Muscle of leg (tissue), 11 donors: ENCODE measurements around the gene GALNT15. TPM values are rescaled to one million over a fixed set of nuclear protein-coding genes. Genes with fewer than 3 reads are reported as not detected.
A peak's percentile ranks its signal among the peaks of the same experiment; 100 is the strongest.

Experiments
- DNase-seq: peaks from one replicate; pipeline ENCODE4 v3.0.0; 2013
- H3K27ac ChIP-seq: one replicate; pipeline ENCODE4 v1.5.1; 2013; ENCODE audit warnings: mild to moderate bottlenecking, low read length, control low read depth
- H3K27me3 ChIP-seq: one replicate; pipeline ENCODE4 v1.6.1; 2013; ENCODE audit warnings: low read length; ENCODE audit not compliant: control insufficient read depth, insufficient read depth
- H3K36me3 ChIP-seq: one replicate; pipeline ENCODE4 v1.6.1; 2013; ENCODE audit warnings: low read length; ENCODE audit not compliant: control insufficient read depth, insufficient read depth
- H3K4me1 ChIP-seq: one replicate; pipeline ENCODE4 v1.6.1; 2013; ENCODE audit warnings: low read length; ENCODE audit not compliant: control insufficient read depth, insufficient read depth
- H3K4me3 ChIP-seq: one replicate; pipeline ENCODE4 v1.5.1; 2013; ENCODE audit warnings: low read length, control low read depth
- H3K9me3 ChIP-seq: replicated peaks from 2 replicates; pipeline ENCODE4 v1.6.1; 2013; ENCODE audit warnings: low read depth, low read length; ENCODE audit not compliant: control insufficient read depth
- WGBS: methylation state at CpG from one replicate; pipeline ENCODE4 v1.1.5; 2013; ENCODE audit warnings: missing lambda C conversion rate; ENCODE audit not compliant: insufficient coverage; 5-methylcytosine and 5-hydroxymethylcytosine counted together
- polyA plus RNA-seq, 8 donors: library from polyadenylated mRNA; unstranded; fragments of 120-200 nt; gene quantifications; one replicate each; pipeline versions ENCODE4 v1.2.1 to v1.2.3, GENCODE V29; 2013; ENCODE audit warnings: inconsistent platforms in 1 of 8, low replicate concordance in 1 of 8; ENCODE audit not compliant: insufficient read length in 8 of 8, insufficient read depth in 1 of 8
- total RNA-seq: library from RNA; stranded (reverse); fragments of 120-200 nt; gene quantifications from one replicate; pipeline ENCODE4 v1.2.4, GENCODE V29; 2013

Gene GALNT15
- total and polyA plus RNA-seq, 9 donors = 0.48 to 2.0 (median 1.0) TPM

DNA sequence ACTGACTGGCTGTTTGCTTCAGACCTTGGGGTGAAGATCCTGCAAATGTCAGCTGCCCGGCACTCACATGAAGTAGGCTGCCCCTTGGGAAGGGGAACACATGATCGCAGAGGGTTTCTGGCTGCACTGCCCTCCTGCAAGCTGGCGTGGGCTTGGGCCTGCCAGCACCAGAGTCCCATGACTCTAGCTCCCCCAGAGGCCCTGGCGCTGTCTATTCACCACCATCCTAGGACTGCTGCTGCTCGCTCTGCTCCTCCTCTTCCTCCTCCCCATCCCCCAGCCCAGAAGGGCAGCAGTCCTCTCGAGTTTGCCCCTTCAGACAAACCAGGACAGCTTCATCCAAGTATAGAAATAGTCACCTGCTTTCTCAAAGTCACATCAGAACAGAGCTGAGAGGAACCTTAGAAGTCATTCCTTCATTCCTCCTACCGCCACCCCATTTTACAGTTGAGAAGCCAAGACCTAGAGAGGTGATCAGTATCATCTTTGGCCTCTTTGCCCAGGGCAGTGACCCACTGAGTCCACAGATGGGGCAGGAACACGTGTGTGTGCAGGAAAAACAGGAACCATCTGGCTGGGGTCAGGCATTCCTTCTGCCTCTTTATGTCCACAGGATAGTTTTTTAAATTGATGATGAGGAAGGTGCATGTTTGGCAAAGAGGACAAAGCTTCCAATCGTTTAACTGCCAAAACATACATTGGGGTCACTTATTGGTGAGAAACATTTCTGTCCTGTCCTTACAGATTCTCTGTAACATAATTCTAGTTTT is 77.0 kb downstream of the GALNT15 start:
- Histone ChIP-seq H3K4me3 (no peak overlapping the region), H3K27me3 (no peaks in the 10 kb centered on the region), H3K27ac (no peak overlapping the region), H3K9me3 (no peaks in the 10 kb centered on the region), H3K4me1 (peaks cover 6% of the 10 kb centered on the region), H3K36me3 (no peaks in the 10 kb centered on the region)
- no peak for DNase-seq
- 67% methylated on average over 7 of the region's 9 CpGs for WGBS

DNA sequence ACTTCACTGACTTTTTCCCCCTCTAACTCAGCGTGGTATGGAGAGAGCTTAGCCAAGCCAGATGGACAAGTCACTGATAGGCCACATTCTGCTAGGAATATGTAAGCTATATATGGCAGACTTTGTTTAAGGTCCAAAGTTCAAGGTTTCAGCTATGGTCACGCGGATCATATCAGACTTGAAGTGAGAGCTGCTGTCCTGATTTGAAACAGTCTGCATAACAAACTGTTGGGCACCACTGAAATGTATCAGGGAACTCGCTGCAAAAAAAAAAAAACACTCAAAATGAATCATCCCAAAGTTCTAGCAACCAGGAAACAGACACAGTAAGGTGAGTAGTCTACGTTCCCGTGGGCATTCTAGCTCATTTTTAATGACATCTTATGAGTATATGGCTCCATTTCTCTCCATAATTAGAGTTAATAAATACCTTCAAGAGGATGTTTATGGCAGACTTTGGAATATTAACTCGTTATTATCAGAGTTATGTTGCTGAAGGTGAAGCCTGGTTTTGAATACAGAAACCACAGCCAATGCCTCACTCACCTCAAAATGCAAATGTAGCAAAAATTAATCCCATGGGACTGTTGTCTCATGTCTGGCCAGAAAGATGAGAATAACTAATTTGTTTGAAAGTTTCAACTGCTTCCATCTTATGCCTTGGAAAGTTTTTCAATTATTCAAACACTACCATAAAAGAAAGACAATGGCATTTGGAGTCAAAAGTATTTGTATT is 77.9 kb downstream of the GALNT15 start:
- no peaks in the 10 kb centered on the region for H3K36me3 ChIP-seq
- no peak overlapping the region for H3K4me3 ChIP-seq
- H3K27ac ChIP-seq = no peak overlapping the region
- H3K4me1 ChIP-seq = peaks cover 3% of the 10 kb centered on the region
- DNase-seq = no peak
- WGBS = no CpG with 5 or more reads among the region's 7 CpGs
- H3K9me3 ChIP-seq = no peaks in the 10 kb centered on the region
- H3K27me3 ChIP-seq = no peaks in the 10 kb centered on the region

DNA sequence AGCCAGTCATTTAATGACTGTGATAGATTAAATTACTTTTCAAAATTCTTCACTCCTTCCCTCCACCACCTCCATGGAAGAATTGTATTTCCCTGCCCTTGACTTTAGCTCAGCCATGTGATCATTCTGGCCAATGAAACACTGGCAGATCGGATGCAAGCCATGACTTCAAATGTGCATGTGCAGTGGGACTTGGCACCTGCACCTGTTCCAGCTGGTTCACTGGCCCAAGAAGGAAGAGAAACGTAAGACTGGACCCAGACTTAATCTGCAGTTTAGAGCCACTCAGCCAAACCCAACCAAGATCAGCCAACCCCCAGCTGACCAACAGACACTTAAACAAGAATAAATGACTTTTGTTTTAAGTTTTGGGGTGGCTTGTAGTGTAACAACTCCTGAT is 78.5 kb downstream of the GALNT15 start:
- DNase-seq = no peak
- H3K4me1 ChIP-seq = no peaks in the 10 kb centered on the region
- no peaks in the 10 kb centered on the region for H3K36me3 ChIP-seq
- no peak overlapping the region for H3K27ac ChIP-seq
- H3K9me3 ChIP-seq = no peaks in the 10 kb centered on the region
- H3K4me3 ChIP-seq = no peak overlapping the region
- no peaks in the 10 kb centered on the region for H3K27me3 ChIP-seq
- WGBS = 60% methylated on average over 1 of the region's 2 CpGs

DNA sequence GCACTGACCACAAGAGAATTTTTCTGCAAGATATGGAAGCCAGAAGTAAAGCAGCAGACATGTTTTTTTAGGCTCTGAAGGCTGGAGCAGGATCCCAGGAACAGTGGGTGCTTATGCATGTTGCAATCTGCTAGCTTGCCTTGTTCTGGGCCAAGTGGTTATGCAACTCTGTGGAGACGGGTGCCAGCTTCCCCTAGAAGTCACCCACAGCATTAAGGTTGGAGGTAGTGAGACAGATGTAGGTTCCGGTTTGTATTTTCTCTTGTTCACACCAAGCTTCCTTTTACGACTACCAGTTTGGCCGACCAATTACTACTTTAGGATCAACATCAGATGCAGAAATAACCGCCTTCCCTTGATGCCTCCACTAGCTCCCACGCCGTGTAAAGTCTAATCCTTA is 79.1 kb downstream of the GALNT15 start:
- Histone ChIP-seq H3K27ac (no peak overlapping the region), H3K4me1 (peaks cover 2% of the 10 kb centered on the region), H3K4me3 (no peak overlapping the region), H3K27me3 (no peaks in the 10 kb centered on the region), H3K9me3 (no peaks in the 10 kb centered on the region), H3K36me3 (no peaks in the 10 kb centered on the region)
- DNase-seq = peak; percentile 32
- WGBS = 71% methylated on average over 3 of the region's 7 CpGs

DNA sequence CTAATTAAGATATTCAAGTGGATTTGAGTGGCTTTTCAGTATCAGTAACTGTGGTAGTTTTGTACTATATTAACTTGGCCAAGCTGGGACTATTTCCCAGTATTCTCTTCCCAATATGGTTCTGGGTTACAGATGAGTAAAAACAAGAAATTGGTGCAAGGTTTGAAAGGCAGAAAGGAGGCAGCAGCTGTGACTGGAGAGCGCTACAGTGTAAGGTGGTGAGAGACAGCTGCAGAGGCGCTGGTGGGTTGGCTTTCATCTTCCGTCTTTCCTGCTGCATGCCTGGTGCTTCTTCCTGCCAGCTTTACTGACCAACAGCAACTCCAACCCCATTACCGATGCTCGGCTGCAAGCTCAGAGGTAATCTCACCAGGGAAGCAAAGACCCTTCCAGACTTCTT is 80.4 kb downstream of the GALNT15 start:
- Histone ChIP-seq H3K36me3 (peaks cover 7% of the 10 kb centered on the region), H3K4me3 (no peak overlapping the region), H3K27me3 (no peaks in the 10 kb centered on the region), H3K4me1 (peaks cover 2% of the 10 kb centered on the region), H3K9me3 (no peaks in the 10 kb centered on the region), H3K27ac (no peak overlapping the region)
- DNase-seq = no peak
- 71% methylated on average over 5 of the region's 5 CpGs for WGBS

- WGBS = no CpG with 5 or more reads among the region's 3 CpGs
- Histone ChIP-seq H3K27ac (no peak overlapping the region), H3K4me1 (peaks cover 2% of the 10 kb centered on the region), H3K4me3 (no peak overlapping the region), H3K9me3 (no peaks in the 10 kb centered on the region), H3K27me3 (no peaks in the 10 kb centered on the region), H3K36me3 (peaks cover 7% of the 10 kb centered on the region)
- DNase-seq = no peak
Measured at GRCh38 chr3:16255326-16255725, 80.8 kb downstream of the GALNT15 start.

- 74% methylated on average over 4 of the region's 5 CpGs for WGBS
- no peaks in the 10 kb centered on the region for H3K27me3 ChIP-seq
- H3K9me3 ChIP-seq = no peaks in the 10 kb centered on the region
- no peak overlapping the region for H3K27ac ChIP-seq
- no peak overlapping the region for H3K4me3 ChIP-seq
- no peak for DNase-seq
- H3K4me1 ChIP-seq = peaks cover 2% of the 10 kb centered on the region
- H3K36me3 ChIP-seq = peaks cover 7% of the 10 kb centered on the region
Measured at GRCh38 chr3:16255726-16256125, 81.2 kb downstream of the GALNT15 start.

GRCh38 chr3:16257309-16257708 is 82.8 kb downstream of the GALNT15 start:
- Histone ChIP-seq H3K27me3 (no peaks in the 10 kb centered on the region), H3K4me3 (no peak overlapping the region), H3K36me3 (peaks cover 10% of the 10 kb centered on the region), H3K9me3 (no peaks in the 10 kb centered on the region), H3K27ac (no peak overlapping the region), H3K4me1 (peaks cover 2% of the 10 kb centered on the region)
- 89% methylated on average over 1 of the region's 2 CpGs for WGBS
- no peak for DNase-seq

GRCh38 chr3:16258177-16258576 is 83.7 kb downstream of the GALNT15 start:
- Histone ChIP-seq H3K9me3 (no peaks in the 10 kb centered on the region), H3K27me3 (no peaks in the 10 kb centered on the region), H3K27ac (no peak overlapping the region), H3K4me3 (no peak overlapping the region), H3K4me1 (peaks cover 2% of the 10 kb centered on the region), H3K36me3 (peaks cover 13% of the 10 kb centered on the region)
- DNase-seq = no peak
- 75% methylated on average over 2 of the region's 5 CpGs for WGBS

DNA sequence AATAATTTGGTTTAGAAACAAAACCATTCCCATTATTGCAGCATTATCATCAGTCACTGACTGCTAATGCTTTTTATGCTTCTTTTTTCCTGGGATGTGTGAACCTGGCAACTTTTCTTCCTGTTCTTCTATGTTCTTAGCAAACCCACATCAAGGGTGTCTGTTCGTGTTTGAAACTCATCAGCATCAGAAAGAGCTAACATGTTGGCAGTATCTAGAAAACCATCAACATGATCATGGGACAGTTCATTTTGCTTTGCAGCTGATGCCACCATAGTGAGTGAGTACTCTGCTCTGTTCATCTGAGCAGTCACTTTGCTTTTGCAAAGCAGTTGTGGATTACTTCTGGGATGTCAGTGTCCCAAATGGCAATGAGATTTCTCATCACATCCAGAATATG is 84.4 kb downstream of the GALNT15 start:
- Histone ChIP-seq H3K27ac (no peak overlapping the region), H3K4me1 (peaks cover 2% of the 10 kb centered on the region), H3K9me3 (no peaks in the 10 kb centered on the region), H3K36me3 (peaks cover 13% of the 10 kb centered on the region), H3K4me3 (no peak overlapping the region), H3K27me3 (no peaks in the 10 kb centered on the region)
- no peak for DNase-seq
- no CpG with 5 or more reads among the region's 1 CpG for WGBS
